HUES6 (cell line): ENCODE data around the gene WNK2.

Experiments
- H3K27ac ChIP-seq: 2 replicates; pipeline ENCODE4 v1.7.0; 2013; ENCODE audit warnings: low read depth, mild to moderate bottlenecking, low read length, inconsistent platforms
- H3K27me3 ChIP-seq: 2 replicates; pipeline ENCODE4 v1.6.1; 2013; ENCODE audit warnings: low read length; ENCODE audit not compliant: control insufficient read depth, insufficient read depth
- H3K36me3 ChIP-seq: 2 replicates; pipeline ENCODE4 v1.6.1; 2013; ENCODE audit warnings: low read length; ENCODE audit not compliant: control insufficient read depth, insufficient read depth
- H3K4me1 ChIP-seq: 2 replicates; pipeline ENCODE4 v1.6.1; 2013; ENCODE audit warnings: low read length; ENCODE audit not compliant: control insufficient read depth, insufficient read depth
- H3K4me3 ChIP-seq: 2 replicates; pipeline ENCODE4 v1.5.1; 2013; ENCODE audit warnings: low read depth, low read length
- H3K9ac ChIP-seq: one replicate; pipeline ENCODE4 v1.6.1; 2013; ENCODE audit warnings: mild to moderate bottlenecking, low read length
- H3K9me3 ChIP-seq: 2 replicates; pipeline ENCODE4 v1.6.1; 2013; ENCODE audit warnings: low read depth, low read length; ENCODE audit not compliant: control insufficient read depth, insufficient read depth

Gene WNK2

GRCh38 chr9:93147632-93148031, 36.3 kb upstream of the WNK2 start:
- H3K27me3 ChIP-seq = no peaks in the 10 kb centered on the region
- 0 out of 2 replicates have a peak, but pooled peaks cover 3% of the 10 kb centered on the region for H3K9me3 ChIP-seq
- H3K4me3 ChIP-seq = no peak overlapping the region
- peaks cover 8% of the 10 kb centered on the region; the same call in 1 of the 2 replicates for H3K4me1 ChIP-seq
- H3K27ac ChIP-seq = no peak overlapping the region
- no peaks in the 10 kb centered on the region for H3K36me3 ChIP-seq
- no peak overlapping the region for H3K9ac ChIP-seq

DNA sequence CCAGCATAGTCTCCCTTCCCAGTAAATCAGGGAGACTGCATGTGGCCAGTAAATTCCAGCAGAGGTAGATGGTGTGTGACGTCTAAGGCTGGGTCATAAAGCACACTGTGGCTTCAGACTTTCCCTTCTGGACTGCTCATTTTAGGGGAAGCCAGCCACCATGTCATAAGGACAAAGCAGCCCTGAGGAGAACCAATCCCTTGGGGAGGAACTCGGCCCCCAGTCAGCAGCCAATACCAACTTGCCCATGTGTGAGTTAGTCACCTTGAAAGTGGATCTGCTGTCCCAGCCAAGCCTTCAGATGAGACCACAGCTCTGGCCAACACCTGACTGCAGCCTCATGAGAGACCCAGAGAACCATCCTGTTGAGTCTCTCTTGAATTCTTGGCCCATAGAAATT, 35.2 kb upstream of the WNK2 start:
- 0 out of 2 replicates have a peak, but pooled peaks cover 3% of the 10 kb centered on the region for H3K9me3 ChIP-seq
- no peak overlapping the region for H3K9ac ChIP-seq
- no peaks in the 10 kb centered on the region for H3K27me3 ChIP-seq
- no peak overlapping the region for H3K27ac ChIP-seq
- no peak overlapping the region for H3K4me3 ChIP-seq
- H3K36me3 ChIP-seq = no peaks in the 10 kb centered on the region
- peaks cover 8% of the 10 kb centered on the region; the same call in 1 of the 2 replicates for H3K4me1 ChIP-seq

- H3K4me1 ChIP-seq = peaks cover 3% of the 10 kb centered on the region; the same call in 1 of the 2 replicates
- no peak overlapping the region for H3K4me3 ChIP-seq
- 0 out of 2 replicates have a peak, but pooled peaks cover 3% of the 10 kb centered on the region for H3K9me3 ChIP-seq
Observed at GRCh38 chr9:93149361-93149760, 34.6 kb upstream of the WNK2 start.

GRCh38 chr9:93151097-93151784, 32.7 kb upstream of the WNK2 start:
- Histone ChIP-seq H3K36me3 (no peaks in the 10 kb centered on the region), H3K4me1 (no peaks in the 10 kb centered on the region)

More at GRCh38 chr9:93149361-93149760, 34.6 kb upstream of the WNK2 start:
- H3K27ac ChIP-seq = no peak overlapping the region
- H3K27me3 ChIP-seq = no peaks in the 10 kb centered on the region
- H3K9ac ChIP-seq = no peak overlapping the region
- no peaks in the 10 kb centered on the region for H3K36me3 ChIP-seq

GRCh38 chr9:93154293-93154903, 29.5 kb upstream of the WNK2 start:
- Histone ChIP-seq H3K9ac (no peak overlapping the region), H3K36me3 (no peaks in the 10 kb centered on the region), H3K4me1 (no peaks in the 10 kb centered on the region), H3K4me3 (no peak overlapping the region), H3K27ac (no peak overlapping the region), H3K9me3 (no peaks in the 10 kb centered on the region), H3K27me3 (no peaks in the 10 kb centered on the region)

More at GRCh38 chr9:93151097-93151784, 32.7 kb upstream of the WNK2 start:
- Histone ChIP-seq H3K9ac (no peak overlapping the region), H3K9me3 (0 out of 2 replicates have a peak, but pooled peaks cover 3% of the 10 kb centered on the region), H3K27ac (no peak overlapping the region), H3K4me3 (no peak overlapping the region), H3K27me3 (no peaks in the 10 kb centered on the region)

DNA sequence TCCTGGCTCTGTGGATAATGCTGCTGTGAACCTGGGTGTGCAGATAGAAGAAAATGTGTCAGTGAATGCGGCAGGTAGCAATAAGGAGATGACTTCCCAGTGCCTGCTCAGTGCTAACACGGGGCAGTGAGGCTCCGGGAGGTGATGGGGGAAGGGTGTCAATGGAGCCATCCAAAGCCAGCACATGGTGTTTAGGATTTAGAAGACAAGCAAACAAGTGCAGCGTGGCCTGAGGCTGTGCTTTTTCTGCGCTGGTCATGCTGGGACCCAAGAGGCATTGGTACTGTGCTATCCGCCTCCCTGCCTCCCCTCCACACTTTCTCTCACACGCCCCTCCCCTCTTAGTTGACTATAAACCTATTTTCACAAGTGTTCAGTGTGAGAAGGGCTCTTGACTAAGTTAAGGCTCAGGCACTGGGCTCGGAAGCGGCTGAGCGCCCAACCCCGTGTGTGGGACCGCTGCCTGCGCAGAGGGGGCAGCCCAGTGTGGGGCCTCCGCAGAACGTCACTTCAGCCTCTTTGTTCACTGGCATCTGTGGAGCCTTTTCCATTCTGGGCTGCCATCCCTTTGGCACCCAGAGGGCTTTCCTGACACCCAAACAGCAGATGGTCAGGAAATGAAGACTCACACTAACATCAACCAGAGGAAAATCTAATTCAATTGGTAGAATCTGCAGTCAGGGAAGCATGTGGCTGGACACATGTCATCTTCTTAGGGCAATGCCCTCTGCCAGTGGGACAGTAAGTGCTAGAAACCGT, 28.0 kb upstream of the WNK2 start:
- no peak overlapping the region for H3K4me3 ChIP-seq
- H3K4me1 ChIP-seq = peaks cover 4% of the 10 kb centered on the region; the same call in 1 of the 2 replicates
- H3K27ac ChIP-seq = no peak overlapping the region
- H3K27me3 ChIP-seq = no peaks in the 10 kb centered on the region
- H3K36me3 ChIP-seq = no peaks in the 10 kb centered on the region
- H3K9ac ChIP-seq = no peak overlapping the region
- no peaks in the 10 kb centered on the region for H3K9me3 ChIP-seq

DNA sequence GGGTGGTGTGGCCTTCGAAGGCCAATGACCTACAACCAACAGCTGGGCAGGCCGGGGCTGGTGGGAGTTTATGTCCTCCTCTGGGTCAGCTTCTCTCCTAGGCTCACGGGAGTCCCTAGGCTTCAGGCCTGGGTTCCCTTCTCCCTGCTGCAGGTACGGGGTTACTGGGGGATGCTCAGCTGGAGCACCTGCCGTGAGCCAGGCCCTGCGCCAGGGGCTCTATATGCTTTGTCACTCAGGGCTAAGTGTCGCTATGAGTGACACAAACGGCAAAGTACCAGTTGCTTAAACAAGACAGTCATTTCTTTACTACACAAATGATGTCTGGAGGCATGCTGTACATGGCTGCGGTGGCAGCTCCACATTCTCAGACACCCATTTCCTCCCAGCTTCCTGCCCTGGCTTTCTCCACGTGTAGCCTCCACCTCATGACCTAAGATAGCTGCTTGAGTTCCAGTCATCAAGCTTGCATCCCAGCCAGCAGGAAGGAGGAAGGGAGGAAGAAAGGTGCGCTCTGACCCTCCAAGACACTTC, 27.4 kb upstream of the WNK2 start:
- Histone ChIP-seq H3K27ac (no peak overlapping the region), H3K9ac (no peak overlapping the region), H3K4me1 (peaks cover 4% of the 10 kb centered on the region; the same call in 1 of the 2 replicates), H3K4me3 (no peak overlapping the region), H3K27me3 (no peaks in the 10 kb centered on the region), H3K9me3 (no peaks in the 10 kb centered on the region), H3K36me3 (no peaks in the 10 kb centered on the region)

- Histone ChIP-seq H3K27me3 (no peaks in the 10 kb centered on the region), H3K36me3 (no peaks in the 10 kb centered on the region), H3K4me3 (no peak overlapping the region), H3K9ac (no peak overlapping the region), H3K27ac (no peak overlapping the region), H3K9me3 (no peaks in the 10 kb centered on the region), H3K4me1 (peaks cover 4% of the 10 kb centered on the region; the same call in 1 of the 2 replicates)
Observed at GRCh38 chr9:93159601-93160471, 24.1 kb upstream of the WNK2 start.

- Histone ChIP-seq H3K4me3 (no peak overlapping the region), H3K36me3 (no peaks in the 10 kb centered on the region), H3K27me3 (no peaks in the 10 kb centered on the region), H3K4me1 (peaks cover 4% of the 10 kb centered on the region; the same call in 1 of the 2 replicates), H3K27ac (no peak overlapping the region), H3K9ac (no peak overlapping the region), H3K9me3 (no peaks in the 10 kb centered on the region)
Observed at GRCh38 chr9:93161786-93162562, 22.0 kb upstream of the WNK2 start.
